Measurements from ENCODE around the gene LPO.

LPO gene

DNA sequence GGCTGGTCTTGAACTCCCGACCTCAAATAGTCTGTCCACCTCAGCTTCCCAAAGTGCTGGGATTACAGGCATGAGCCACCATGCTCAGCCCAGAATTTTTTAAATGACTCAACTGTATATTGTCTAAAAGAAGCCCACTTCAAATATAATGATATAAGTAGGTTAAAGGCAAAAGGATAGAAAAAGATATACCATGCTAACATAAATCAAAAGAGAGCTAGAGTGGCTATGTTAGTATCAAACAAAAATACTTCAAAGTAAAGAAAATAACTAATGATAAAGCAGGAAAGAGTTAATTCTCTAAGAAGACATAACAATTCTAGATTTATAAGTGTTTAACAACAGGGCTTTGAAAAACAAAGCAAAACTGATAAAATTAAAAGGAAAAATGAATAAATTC is 55.6 kb downstream of the LPO start:
- no peaks in the 10 kb centered on the region for H4K20me1 ChIP-seq (ENCODE audit: control insufficient read depth, insufficient read depth, low read depth, low read length)
- H3K9me2 ChIP-seq (replicated peaks; ENCODE audit: control insufficient read depth, low read length): no peaks in the 10 kb centered on the region
- H3K9me3 ChIP-seq (ENCODE audit: control insufficient read depth, insufficient read depth, low read length): no peaks in the 10 kb centered on the region
- H3K4me2 ChIP-seq (ENCODE audit: low read length): no peak overlapping the region
- peaks cover 49% of the 10 kb centered on the region for H3K27me3 ChIP-seq (ENCODE audit: control insufficient read depth, low read length)
- H3F3A ChIP-seq (ENCODE audit: control insufficient read depth, insufficient read depth): no peaks in the 10 kb centered on the region
- no peaks in the 10 kb centered on the region for H3K79me2 ChIP-seq (ENCODE audit: control insufficient read depth, low read length)
- no peaks in the 10 kb centered on the region for H3K4me1 ChIP-seq (ENCODE audit: control insufficient read depth, low read length)
- no peak overlapping the region for H3K27ac ChIP-seq (ENCODE audit: low read depth, low read length)
- no peaks in the 10 kb centered on the region for H3K36me3 ChIP-seq (ENCODE audit: control insufficient read depth, low read length)
- TF ChIP-seq, protein P1, sequence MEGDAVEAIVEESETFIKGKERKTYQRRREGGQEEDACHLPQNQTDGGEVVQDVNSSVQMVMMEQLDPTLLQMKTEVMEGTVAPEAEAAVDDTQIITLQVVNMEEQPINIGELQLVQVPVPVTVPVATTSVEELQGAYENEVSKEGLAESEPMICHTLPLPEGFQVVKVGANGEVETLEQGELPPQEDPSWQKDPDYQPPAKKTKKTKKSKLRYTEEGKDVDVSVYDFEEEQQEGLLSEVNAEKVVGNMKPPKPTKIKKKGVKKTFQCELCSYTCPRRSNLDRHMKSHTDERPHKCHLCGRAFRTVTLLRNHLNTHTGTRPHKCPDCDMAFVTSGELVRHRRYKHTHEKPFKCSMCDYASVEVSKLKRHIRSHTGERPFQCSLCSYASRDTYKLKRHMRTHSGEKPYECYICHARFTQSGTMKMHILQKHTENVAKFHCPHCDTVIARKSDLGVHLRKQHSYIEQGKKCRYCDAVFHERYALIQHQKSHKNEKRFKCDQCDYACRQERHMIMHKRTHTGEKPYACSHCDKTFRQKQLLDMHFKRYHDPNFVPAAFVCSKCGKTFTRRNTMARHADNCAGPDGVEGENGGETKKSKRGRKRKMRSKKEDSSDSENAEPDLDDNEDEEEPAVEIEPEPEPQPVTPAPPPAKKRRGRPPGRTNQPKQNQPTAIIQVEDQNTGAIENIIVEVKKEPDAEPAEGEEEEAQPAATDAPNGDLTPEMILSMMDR (IDR thresholded peaks at IDR 0.05; ENCODE audit: low read depth, low read length, poor library complexity, severe bottlenecking): no peak
- TF ChIP-seq EZH2phosphoT487 (IDR thresholded peaks at IDR 0.05; ENCODE audit: borderline replicate concordance, low read length): no peak
- no peak overlapping the region for H3K4me3 ChIP-seq (ENCODE audit: low read length)

DNA sequence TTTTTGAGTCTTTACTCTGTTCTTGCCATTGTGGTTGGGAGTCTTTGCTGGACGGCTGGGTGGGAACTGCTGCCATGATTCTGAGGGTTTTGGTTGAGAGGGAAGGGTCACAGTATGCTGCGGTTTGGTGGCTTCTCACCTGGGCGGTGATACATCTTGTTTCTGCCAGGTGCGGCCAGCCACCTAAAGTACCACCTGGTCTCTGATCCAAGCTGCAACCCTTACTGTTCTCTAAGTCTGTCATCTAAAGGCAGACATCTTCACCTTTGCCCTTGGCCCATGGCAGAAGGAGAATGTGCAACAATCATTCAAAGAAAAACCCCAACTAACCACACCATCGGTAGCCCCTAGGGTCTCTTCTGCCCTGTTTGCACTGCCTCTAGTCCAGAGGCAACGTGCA is 62.0 kb downstream of the LPO start:
- no peak overlapping the region for H3K4me3 ChIP-seq (ENCODE audit: low read length)
- H4K20me1 ChIP-seq (ENCODE audit: control insufficient read depth, insufficient read depth, low read depth, low read length): no peaks in the 10 kb centered on the region
- no peaks in the 10 kb centered on the region for H3K9me3 ChIP-seq (ENCODE audit: control insufficient read depth, insufficient read depth, low read length)
- no peaks in the 10 kb centered on the region for H3K9me2 ChIP-seq (replicated peaks; ENCODE audit: control insufficient read depth, low read length)
- H3F3A ChIP-seq (ENCODE audit: control insufficient read depth, insufficient read depth): no peaks in the 10 kb centered on the region
- no peaks in the 10 kb centered on the region for H3K79me2 ChIP-seq (ENCODE audit: control insufficient read depth, low read length)
- H3K27ac ChIP-seq (ENCODE audit: low read depth, low read length): no peak overlapping the region
- no peak overlapping the region for H3K4me2 ChIP-seq (ENCODE audit: low read length)
- TF ChIP-seq, protein P1 (IDR thresholded peaks at IDR 0.05; ENCODE audit: low read depth, low read length, poor library complexity, severe bottlenecking): no peak
- no peak for TF ChIP-seq EZH2phosphoT487 (IDR thresholded peaks at IDR 0.05; ENCODE audit: borderline replicate concordance, low read length)
- H3K36me3 ChIP-seq (ENCODE audit: control insufficient read depth, low read length): no peaks in the 10 kb centered on the region
- H3K4me1 ChIP-seq (ENCODE audit: control insufficient read depth, low read length): no peaks in the 10 kb centered on the region; the same call in 1 of the 2 replicates
- H3K27me3 ChIP-seq (ENCODE audit: control insufficient read depth, low read length): peaks cover 28% of the 10 kb centered on the region

DNA sequence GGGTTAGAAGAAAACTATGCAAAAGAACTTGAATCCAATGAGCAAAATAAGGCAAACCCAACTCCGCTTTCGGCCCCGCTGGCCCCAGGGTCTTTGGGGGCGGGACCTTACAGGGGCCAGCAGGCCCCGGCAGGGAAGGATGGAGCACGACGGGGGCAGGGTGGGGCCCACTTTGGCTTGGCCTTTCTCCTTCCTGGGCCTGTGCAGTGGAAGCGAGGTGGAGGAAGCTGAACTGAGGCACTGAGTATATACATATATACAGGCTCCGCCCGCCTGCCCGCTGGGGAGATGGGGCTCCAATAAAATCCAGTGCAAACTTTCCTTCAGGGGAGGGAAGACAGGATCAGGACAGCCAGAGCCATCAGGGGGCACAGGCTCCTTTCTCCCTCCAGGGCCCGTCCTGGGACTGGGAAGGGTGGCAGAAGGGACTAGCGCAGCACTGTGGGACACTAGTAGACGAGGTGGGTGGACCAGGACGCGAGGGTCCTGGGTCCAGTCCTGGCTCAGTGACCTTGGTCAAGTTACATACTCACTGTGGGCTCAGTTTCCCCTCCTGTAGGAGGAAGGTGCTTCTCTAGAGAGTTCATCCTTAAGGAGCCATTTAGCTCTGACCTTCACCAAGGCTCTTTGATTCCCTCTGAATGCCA is 63.2 kb downstream of the LPO start:
- Histone ChIP-seq H3K9me2 (replicated peaks; ENCODE audit: control insufficient read depth, low read length) (no peaks in the 10 kb centered on the region), H3K79me2 (ENCODE audit: control insufficient read depth, low read length) (no peaks in the 10 kb centered on the region), H3K9me3 (ENCODE audit: control insufficient read depth, insufficient read depth, low read length) (no peaks in the 10 kb centered on the region), H3K27ac (ENCODE audit: low read depth, low read length) (no peak overlapping the region), H3F3A (ENCODE audit: control insufficient read depth, insufficient read depth) (no peaks in the 10 kb centered on the region), H3K4me3 (ENCODE audit: low read length) (no peak overlapping the region), H3K4me1 (ENCODE audit: control insufficient read depth, low read length) (no peaks in the 10 kb centered on the region; the same call in 1 of the 2 replicates), H3K27me3 (ENCODE audit: control insufficient read depth, low read length) (peaks cover 24% of the 10 kb centered on the region), H4K20me1 (ENCODE audit: control insufficient read depth, insufficient read depth, low read depth, low read length) (no peaks in the 10 kb centered on the region), H3K4me2 (ENCODE audit: low read length) (no peak overlapping the region), H3K36me3 (ENCODE audit: control insufficient read depth, low read length) (no peaks in the 10 kb centered on the region)
- no peak for TF ChIP-seq EZH2phosphoT487 (IDR thresholded peaks at IDR 0.05; ENCODE audit: borderline replicate concordance, low read length)

DNA sequence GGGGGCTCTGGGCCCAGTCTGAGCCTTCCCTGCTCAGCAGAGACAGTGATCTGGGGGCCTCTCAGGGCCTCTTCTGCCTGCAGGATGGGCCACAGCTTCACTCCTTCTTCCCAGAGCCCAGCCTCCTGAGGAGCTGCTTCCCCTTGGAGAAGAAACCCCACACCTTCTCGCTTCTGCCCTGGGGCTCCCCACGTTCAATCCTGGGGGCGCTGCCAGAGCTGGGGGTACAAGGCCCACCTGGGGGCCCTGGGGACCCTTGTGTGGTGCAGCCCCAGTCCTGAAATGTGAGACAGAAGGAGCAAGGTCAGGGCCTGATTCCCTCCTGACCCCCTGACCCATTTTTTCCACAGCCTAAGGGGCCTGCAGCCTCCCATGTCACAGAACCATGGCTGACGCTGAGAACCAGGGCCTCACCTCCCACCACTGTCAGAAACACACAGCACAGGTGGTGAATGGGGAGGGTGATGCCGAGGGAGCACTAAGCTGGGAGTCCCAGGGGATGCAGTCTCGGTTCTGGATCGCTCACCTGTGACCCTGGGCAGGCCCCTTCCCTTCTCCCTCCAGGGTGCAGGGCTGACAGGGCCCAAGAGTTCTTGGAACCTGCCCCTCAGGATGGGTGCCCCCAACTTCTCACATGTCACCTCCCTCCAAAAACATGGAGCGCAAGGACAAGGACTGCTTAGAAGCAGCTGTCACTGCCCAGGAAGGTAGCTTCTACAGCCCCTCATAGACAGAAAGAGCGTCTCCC is 64.0 kb downstream of the LPO start:
- Histone ChIP-seq H3K9me3 (ENCODE audit: control insufficient read depth, insufficient read depth, low read length) (no peaks in the 10 kb centered on the region), H3F3A (ENCODE audit: control insufficient read depth, insufficient read depth) (no peaks in the 10 kb centered on the region), H3K4me3 (ENCODE audit: low read length) (no peak overlapping the region), H3K79me2 (ENCODE audit: control insufficient read depth, low read length) (no peaks in the 10 kb centered on the region), H3K27me3 (ENCODE audit: control insufficient read depth, low read length) (peaks cover 24% of the 10 kb centered on the region), H3K9me2 (replicated peaks; ENCODE audit: control insufficient read depth, low read length) (no peaks in the 10 kb centered on the region), H4K20me1 (ENCODE audit: control insufficient read depth, insufficient read depth, low read depth, low read length) (no peaks in the 10 kb centered on the region), H3K4me2 (ENCODE audit: low read length) (no peak overlapping the region), H3K36me3 (ENCODE audit: control insufficient read depth, low read length) (no peaks in the 10 kb centered on the region), H3K4me1 (ENCODE audit: control insufficient read depth, low read length) (no peaks in the 10 kb centered on the region; the same call in 1 of the 2 replicates), H3K27ac (ENCODE audit: low read depth, low read length) (no peak overlapping the region)
- TF ChIP-seq, protein P1 (IDR thresholded peaks at IDR 0.05; ENCODE audit: low read depth, low read length, poor library complexity, severe bottlenecking): no peak
- no peak for TF ChIP-seq EZH2phosphoT487 (IDR thresholded peaks at IDR 0.05; ENCODE audit: borderline replicate concordance, low read length)
